ENCODE results near the gene PACSIN2.

The PACSIN2 gene

GRCh38 chr22:42901790-42902508 lies 113.0 kb downstream of the PACSIN2 start:
- no peak for DNase-seq

GRCh38 chr22:42897960-42898359 lies 117.0 kb downstream of the PACSIN2 start:
- DNase-seq, result no peak

- DNase-seq, result no peak
These were observed 119.4 kb downstream of the PACSIN2 start for GRCh38 chr22:42895541-42895981.

- DNase-seq, result no peak
These were observed 119.9 kb downstream of the PACSIN2 start for GRCh38 chr22:42895087-42895486.

- no peak for DNase-seq
These were observed 121.4 kb downstream of the PACSIN2 start for GRCh38 chr22:42893371-42894150.

GRCh38 chr22:42892571-42893316 lies 122.2 kb downstream of the PACSIN2 start:
- DNase-seq, result no peak

GRCh38 chr22:42892156-42892555 lies 122.8 kb downstream of the PACSIN2 start:
- DNase-seq, result no peak

- DNase-seq, result no peak
These were observed 123.3 kb downstream of the PACSIN2 start for GRCh38 chr22:42891696-42892095.

GRCh38 chr22:42891008-42891407 lies 123.9 kb downstream of the PACSIN2 start:
- DNase-seq, result no peak

- DNase-seq, result no peak
These were observed 125.6 kb downstream of the PACSIN2 start for GRCh38 chr22:42889304-42889703.

- DNase-seq, result no peak
These were observed 127.1 kb downstream of the PACSIN2 start for GRCh38 chr22:42887523-42888507.

GRCh38 chr22:42887120-42887519 lies 127.8 kb downstream of the PACSIN2 start:
- no peak for DNase-seq

- DNase-seq, result no peak
These were observed 129.5 kb downstream of the PACSIN2 start for GRCh38 chr22:42885446-42885845.

- no peak for DNase-seq
These were observed 130.2 kb downstream of the PACSIN2 start for GRCh38 chr22:42884616-42885375.

GRCh38 chr22:42883970-42884369 lies 131.0 kb downstream of the PACSIN2 start:
- no peak for DNase-seq

- DNase-seq, result no peak
These were observed 131.8 kb downstream of the PACSIN2 start for GRCh38 chr22:42883121-42883520.

GRCh38 chr22:42881982-42882656 lies 132.8 kb downstream of the PACSIN2 start:
- no peak for DNase-seq

- no peak for DNase-seq
These were observed 133.7 kb downstream of the PACSIN2 start for GRCh38 chr22:42881298-42881697.

- DNase-seq, result no peak
These were observed 134.1 kb downstream of the PACSIN2 start for GRCh38 chr22:42880815-42881214.

GRCh38 chr22:42879371-42880021 lies 135.5 kb downstream of the PACSIN2 start:
- no peak for DNase-seq
